ENCODE measurements around the gene WNT4.

Gene WNT4

GRCh38 chr1:22111115-22111514 lies 31.8 kb downstream of the WNT4 start:
- no peak for TF ChIP-seq CTCF (IDR thresholded peaks at IDR 0.05; ENCODE audit: low read depth, low read length)
- no peak for DNase-seq (ENCODE audit: extremely low read depth, low read depth)

GRCh38 chr1:22110016-22110415 lies 32.9 kb downstream of the WNT4 start:
- no peak for DNase-seq (ENCODE audit: extremely low read depth, low read depth)
- TF ChIP-seq CTCF (IDR thresholded peaks at IDR 0.05; ENCODE audit: low read depth, low read length) = no peak

GRCh38 chr1:22108339-22109105 lies 34.4 kb downstream of the WNT4 start:
- DNase-seq (ENCODE audit: extremely low read depth, low read depth) = no peak
- TF ChIP-seq CTCF (IDR thresholded peaks at IDR 0.05; ENCODE audit: low read depth, low read length) = no peak

GRCh38 chr1:22107126-22107525 lies 35.8 kb downstream of the WNT4 start:
- no peak for DNase-seq (ENCODE audit: extremely low read depth, low read depth)
- no peak for TF ChIP-seq CTCF (IDR thresholded peaks at IDR 0.05; ENCODE audit: low read depth, low read length)

GRCh38 chr1:22105611-22106207 lies 37.2 kb downstream of the WNT4 start:
- peak; percentile 83 for TF ChIP-seq CTCF (IDR thresholded peaks at IDR 0.05; ENCODE audit: low read depth, low read length)
- DNase-seq (ENCODE audit: extremely low read depth, low read depth) = peak; percentile 23

GRCh38 chr1:22104865-22105437 lies 37.9 kb downstream of the WNT4 start:
- no peak for DNase-seq (ENCODE audit: extremely low read depth, low read depth)
- TF ChIP-seq CTCF (IDR thresholded peaks at IDR 0.05; ENCODE audit: low read depth, low read length) = no peak

- DNase-seq (ENCODE audit: extremely low read depth, low read depth) = no peak
- TF ChIP-seq CTCF (IDR thresholded peaks at IDR 0.05; ENCODE audit: low read depth, low read length) = no peak
Observed at GRCh38 chr1:22104094-22104493, 38.8 kb downstream of the WNT4 start.
